Breast epithelium (tissue), 4 donors: ENCODE measurements around the gene LUC7L. TPM values are rescaled to one million over a fixed set of nuclear protein-coding genes. Genes with fewer than 3 reads are reported as not detected.
A peak's percentile ranks its signal among the peaks of the same experiment; 100 is the strongest.

Experiments used
- DNase-seq, 2 donors: peaks; one replicate each; pipeline ENCODE4 v3.0.0-alpha.2; 2019; ENCODE audit warnings: low spot score in 2 of 2
- H3K27ac ChIP-seq, 2 donors: fragments of 200-600 bp; sonication (generic) in 1 of 2; one replicate each; pipeline ENCODE4 v1.5.1; 2016 to 2019; ENCODE audit warnings: mild to moderate bottlenecking in 1 of 2
- H3K27me3 ChIP-seq, 2 donors: fragments of 200-600 bp; sonication (generic) in 1 of 2; one replicate each; pipeline versions ENCODE4 v1.5.1 to v1.6.0; 2017 to 2019; ENCODE audit warnings: control low read depth in 1 of 2, mild to moderate bottlenecking in 1 of 2
- H3K36me3 ChIP-seq: fragments of 200-600 bp; one replicate; pipeline ENCODE4 v1.5.1; 2019
- H3K4me1 ChIP-seq, 2 donors: fragments of 200-600 bp; sonication (generic); one replicate each; pipeline ENCODE4 v1.5.1; 2016 to 2019; ENCODE audit warnings: control low read depth in 1 of 2
- H3K4me3 ChIP-seq, 3 donors: fragments of 200-600 bp; sonication (generic); 1 replicate in 2 of 3; 2 replicates in 1 of 3; pipeline ENCODE4 v1.5.1; 2016 to 2019; ENCODE audit warnings: mild to moderate bottlenecking in 3 of 3, moderate library complexity in 2 of 3
- H3K9me3 ChIP-seq, 2 donors: fragments of 200-600 bp; sonication (generic) in 1 of 2; one replicate each; pipeline ENCODE4 v1.5.1; 2016 to 2019; ENCODE audit warnings: control low read depth in 1 of 2
- POLR2A ChIP-seq: fragments of 450-650 bp; IDR thresholded peaks from one replicate; pipeline ENCODE4 v1.6.1; 2016; ENCODE audit warnings: antibody characterized with exemption, mild to moderate bottlenecking, moderate library complexity
- POLR2AphosphoS5 ChIP-seq, 3 donors: sonication (generic); formaldehyde crosslinking; IDR thresholded peaks; one replicate each; pipeline ENCODE4 v1.6.1; 2017; ENCODE audit warnings: antibody characterized with exemption in 3 of 3
- intact Hi-C: fragments of 100-400 bp; cut with DNase I; formaldehyde crosslinking; loops from one replicate; pipeline ENCODE4 v1.15.1; 2023; ENCODE audit warnings: low total_unique reads
- total RNA-seq, 3 donors: library from RNA; depleted of rRNA; stranded (reverse); fragments of >200 nt; gene quantifications; one replicate each; pipeline ENCODE4 v1.1.0, GENCODE V29; 2016
- TF ChIP-seq, protein P1 (sequence below), 3 donors: fragments of 450-650 bp; IDR thresholded peaks; one replicate each; pipeline ENCODE4 v1.5.1; 2016 to 2017; ENCODE audit warnings: antibody characterized with exemption in 3 of 3, mild to moderate bottlenecking in 3 of 3, moderate library complexity in 3 of 3

The LUC7L gene
- total RNA-seq, 3 donors from 2014 or later, result 60.6 to 135 (median 107) TPM

DNA sequence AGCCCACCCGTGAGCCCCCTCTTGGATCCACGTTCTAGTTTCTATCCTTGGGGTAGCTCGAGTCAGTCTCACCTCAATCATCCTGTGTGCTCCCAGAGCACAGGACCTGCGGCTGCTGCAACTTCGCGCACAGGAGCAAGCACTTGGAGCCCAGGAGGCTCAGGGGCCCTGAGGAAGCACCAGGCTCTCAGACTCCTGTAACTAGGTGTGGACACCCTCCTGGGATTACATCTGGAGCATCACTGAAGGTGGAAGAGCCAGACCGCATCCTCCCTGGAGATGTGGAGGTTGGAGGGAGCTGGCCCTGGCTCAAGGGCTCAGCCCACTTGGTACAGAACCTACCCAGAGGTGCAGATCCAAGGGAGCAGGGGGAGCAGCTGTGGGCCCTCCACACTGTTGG lies 46.2 kb downstream of the LUC7L start:
- H3K9me3 ChIP-seq, result no peaks in the 10 kb centered on the region
- H3K36me3 ChIP-seq, result no peaks in the 10 kb centered on the region
- H3K4me1 ChIP-seq, result peaks cover 11% of the 10 kb centered on the region in 2 donors
- TF ChIP-seq POLR2A (no peak), POLR2AphosphoS5 (IDR thresholded peaks at IDR 0.05) (no peak)
- no peak overlapping the region for H3K27ac ChIP-seq
- no peak for DNase-seq
- peaks cover 6 to 30% of the 10 kb centered on the region in 2 donors for H3K27me3 ChIP-seq
- intact Hi-C loops, result no loop called here
- H3K4me3 ChIP-seq, result no peak overlapping the region

DNA sequence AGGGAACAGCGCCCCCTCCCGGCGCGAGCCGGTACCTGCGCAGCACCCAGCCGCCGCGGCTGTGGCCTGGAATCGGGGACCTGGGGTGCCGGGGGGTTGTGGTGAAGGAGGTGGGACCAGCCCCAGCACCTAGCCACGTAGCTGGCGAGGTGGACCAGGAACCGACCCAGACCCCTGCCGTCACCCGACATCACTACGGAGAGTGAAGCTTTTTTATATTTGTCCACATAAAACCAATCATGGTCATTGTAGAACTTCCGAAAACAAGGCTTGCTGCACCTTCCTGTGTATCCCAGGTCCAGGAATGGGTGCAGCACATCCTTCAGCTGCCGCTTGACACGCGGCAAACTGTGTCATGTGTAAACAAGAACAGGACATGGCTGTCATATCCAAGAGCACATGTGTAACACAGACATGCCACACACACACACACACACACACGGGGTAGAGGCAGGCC lies 47.7 kb downstream of the LUC7L start:
- Histone ChIP-seq H3K36me3 (no peaks in the 10 kb centered on the region), H3K27me3 (peaks cover 6 to 40% of the 10 kb centered on the region in 2 donors), H3K27ac (no peak overlapping the region), H3K4me1 (peaks cover 11% of the 10 kb centered on the region in 2 donors), H3K9me3 (no peaks in the 10 kb centered on the region), H3K4me3 (peak overlapping the region in 2 of 3 donors; percentile 36 to 64)
- TF ChIP-seq, protein P1, sequence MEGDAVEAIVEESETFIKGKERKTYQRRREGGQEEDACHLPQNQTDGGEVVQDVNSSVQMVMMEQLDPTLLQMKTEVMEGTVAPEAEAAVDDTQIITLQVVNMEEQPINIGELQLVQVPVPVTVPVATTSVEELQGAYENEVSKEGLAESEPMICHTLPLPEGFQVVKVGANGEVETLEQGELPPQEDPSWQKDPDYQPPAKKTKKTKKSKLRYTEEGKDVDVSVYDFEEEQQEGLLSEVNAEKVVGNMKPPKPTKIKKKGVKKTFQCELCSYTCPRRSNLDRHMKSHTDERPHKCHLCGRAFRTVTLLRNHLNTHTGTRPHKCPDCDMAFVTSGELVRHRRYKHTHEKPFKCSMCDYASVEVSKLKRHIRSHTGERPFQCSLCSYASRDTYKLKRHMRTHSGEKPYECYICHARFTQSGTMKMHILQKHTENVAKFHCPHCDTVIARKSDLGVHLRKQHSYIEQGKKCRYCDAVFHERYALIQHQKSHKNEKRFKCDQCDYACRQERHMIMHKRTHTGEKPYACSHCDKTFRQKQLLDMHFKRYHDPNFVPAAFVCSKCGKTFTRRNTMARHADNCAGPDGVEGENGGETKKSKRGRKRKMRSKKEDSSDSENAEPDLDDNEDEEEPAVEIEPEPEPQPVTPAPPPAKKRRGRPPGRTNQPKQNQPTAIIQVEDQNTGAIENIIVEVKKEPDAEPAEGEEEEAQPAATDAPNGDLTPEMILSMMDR (IDR thresholded peaks at IDR 0.05), result peak in 2 of 3 donors; percentile 87 to 91
- TF ChIP-seq POLR2AphosphoS5 (IDR thresholded peaks at IDR 0.05), result no peak
- intact Hi-C loops, result no loop called here
- DNase-seq, result peak in 1 of 2 donors; percentile 74

DNA sequence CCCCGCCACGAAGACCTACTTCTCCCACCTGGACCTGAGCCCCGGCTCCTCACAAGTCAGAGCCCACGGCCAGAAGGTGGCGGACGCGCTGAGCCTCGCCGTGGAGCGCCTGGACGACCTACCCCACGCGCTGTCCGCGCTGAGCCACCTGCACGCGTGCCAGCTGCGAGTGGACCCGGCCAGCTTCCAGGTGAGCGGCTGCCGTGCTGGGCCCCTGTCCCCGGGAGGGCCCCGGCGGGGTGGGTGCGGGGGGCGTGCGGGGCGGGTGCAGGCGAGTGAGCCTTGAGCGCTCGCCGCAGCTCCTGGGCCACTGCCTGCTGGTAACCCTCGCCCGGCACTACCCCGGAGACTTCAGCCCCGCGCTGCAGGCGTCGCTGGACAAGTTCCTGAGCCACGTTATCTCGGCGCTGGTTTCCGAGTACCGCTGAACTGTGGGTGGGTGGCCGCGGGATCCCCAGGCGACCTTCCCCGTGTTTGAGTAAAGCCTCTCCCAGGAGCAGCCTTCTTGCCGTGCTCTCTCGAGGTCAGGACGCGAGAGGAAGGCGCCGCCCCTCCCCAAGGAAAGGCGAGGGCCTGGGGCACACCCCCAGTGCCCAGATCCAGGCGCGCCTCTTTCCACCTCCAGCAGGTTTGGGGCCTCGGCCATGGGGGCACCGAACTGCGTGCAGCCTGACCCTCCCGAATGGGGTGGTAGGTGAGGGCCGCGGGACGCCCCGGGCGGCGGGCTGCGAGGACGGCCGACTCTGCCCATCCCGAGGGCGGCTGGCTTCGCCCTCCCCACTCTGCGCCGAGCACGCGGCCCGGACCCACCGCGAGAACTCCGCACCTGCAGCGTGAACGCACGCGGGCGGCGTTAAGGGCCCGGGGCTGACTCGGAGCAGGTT lies 48.3 kb downstream of the LUC7L start:
- TF ChIP-seq, protein P1 (IDR thresholded peaks at IDR 0.05), result peak in 1 of 3 donors; percentile 94
- TF ChIP-seq POLR2A, result no peak
- TF ChIP-seq POLR2AphosphoS5 (IDR thresholded peaks at IDR 0.05), result peak in 1 of 3 donors; percentile 25
- H3K4me1 ChIP-seq, result peaks cover 11% of the 10 kb centered on the region in 2 donors
- no peaks in the 10 kb centered on the region for H3K36me3 ChIP-seq
- H3K27me3 ChIP-seq, result peaks cover 6 to 40% of the 10 kb centered on the region in 2 donors
- no peak overlapping the region for H3K27ac ChIP-seq
- H3K9me3 ChIP-seq, result no peaks in the 10 kb centered on the region
- no peak for DNase-seq
- peak overlapping the region in 2 of 3 donors; percentile 36 to 64 for H3K4me3 ChIP-seq
- intact Hi-C loops, result no loop called here

DNA sequence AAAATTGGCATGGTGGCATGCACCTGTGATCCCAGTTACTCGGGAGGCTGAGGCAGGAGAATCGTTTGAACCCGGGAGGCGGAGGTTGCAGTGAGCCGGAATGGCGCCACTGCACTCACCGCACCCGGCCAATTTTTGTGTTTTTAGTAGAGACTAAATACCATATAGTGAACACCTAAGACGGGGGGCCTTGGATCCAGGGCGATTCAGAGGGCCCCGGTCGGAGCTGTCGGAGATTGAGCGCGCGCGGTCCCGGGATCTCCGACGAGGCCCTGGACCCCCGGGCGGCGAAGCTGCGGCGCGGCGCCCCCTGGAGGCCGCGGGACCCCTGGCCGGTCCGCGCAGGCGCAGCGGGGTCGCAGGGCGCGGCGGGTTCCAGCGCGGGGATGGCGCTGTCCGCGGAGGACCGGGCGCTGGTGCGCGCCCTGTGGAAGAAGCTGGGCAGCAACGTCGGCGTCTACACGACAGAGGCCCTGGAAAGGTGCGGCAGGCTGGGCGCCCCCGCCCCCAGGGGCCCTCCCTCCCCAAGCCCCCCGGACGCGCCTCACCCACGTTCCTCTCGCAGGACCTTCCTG lies 49.1 kb downstream of the LUC7L start, which contains the start of gene HBQ1:
Gene HBQ1 (plus strand): TSS at position 359 of the 575 bp plus-strand sequence. CDS start 28 bp downstream, at position 387.
- intact Hi-C loops, result no loop called here
- Histone ChIP-seq H3K4me3 (peak within 1 kb of the TSS in 2 of 3 donors; percentile 36 to 64), H3K27me3 (peaks cover 6 to 45% of the 10 kb centered on the region in 2 donors), H3K9me3 (no peaks in the 10 kb centered on the region), H3K36me3 (no peaks in the 10 kb centered on the region), H3K27ac (no peak within 1 kb of the TSS), H3K4me1 (peaks cover 11% of the 10 kb centered on the region in 2 donors)
- TF ChIP-seq POLR2AphosphoS5 (IDR thresholded peaks at IDR 0.05) (no peak), POLR2A (no peak)
- TF ChIP-seq, protein P1 (IDR thresholded peaks at IDR 0.05), result no peak
- no peak for DNase-seq

DNA sequence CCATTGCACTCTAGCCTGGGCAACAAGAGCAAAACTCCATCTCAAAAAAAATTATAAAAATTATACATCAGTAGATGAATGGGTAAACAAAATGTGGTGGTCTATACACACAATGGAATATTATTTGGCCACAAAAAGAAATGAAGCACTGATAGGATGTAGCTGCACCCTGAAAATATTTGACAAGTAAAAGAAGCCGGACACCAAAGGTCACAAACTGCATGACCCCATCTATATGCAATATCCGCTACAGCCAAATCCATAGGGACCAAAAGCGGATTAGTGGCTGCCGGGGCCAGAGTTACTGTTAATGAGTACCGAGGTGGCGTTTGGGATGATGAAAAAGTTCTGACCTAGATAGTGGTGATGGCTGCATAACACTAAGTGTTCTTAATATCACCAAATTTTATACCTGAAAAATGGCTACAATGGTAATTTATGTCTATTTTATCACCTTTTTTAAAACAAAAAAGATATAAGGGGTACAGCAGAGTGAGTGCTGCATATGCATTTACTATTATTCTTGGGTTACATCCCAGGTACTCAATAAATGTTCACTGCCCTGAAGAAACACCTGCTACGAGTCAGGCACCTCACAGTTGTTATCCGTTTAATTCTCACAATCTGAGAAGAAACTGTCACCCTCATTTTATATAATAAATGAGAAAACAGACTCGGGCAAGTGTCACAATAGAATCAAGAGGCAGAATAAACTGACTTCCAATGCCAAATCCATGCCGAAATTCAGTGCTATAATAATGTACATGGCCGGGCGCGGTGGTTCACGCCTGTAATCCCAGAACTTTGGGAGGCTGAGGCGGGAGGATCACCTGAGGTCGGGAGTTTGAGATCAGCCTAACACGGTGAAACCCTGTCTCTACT lies 49.8 kb downstream of the LUC7L start:
- no peak overlapping the region for H3K27ac ChIP-seq
- peaks cover 11% of the 10 kb centered on the region in 2 donors for H3K4me1 ChIP-seq
- no peak for DNase-seq
- intact Hi-C loops, result no loop called here
- no peak overlapping the region for H3K4me3 ChIP-seq
- peaks cover 6 to 52% of the 10 kb centered on the region in 2 donors for H3K27me3 ChIP-seq
- no peaks in the 10 kb centered on the region for H3K36me3 ChIP-seq
- H3K9me3 ChIP-seq, result no peaks in the 10 kb centered on the region
- TF ChIP-seq, protein P1 (IDR thresholded peaks at IDR 0.05), result no peak
